B cell (primary cell): ENCODE measurements around the gene LILRB1.

Experiments used
- EZH2 ChIP-seq: IDR thresholded peaks from 2 replicates; pipeline ENCODE4 v1.6.1; 2012; ENCODE audit warnings: borderline replicate concordance, low read depth, mild to moderate bottlenecking, moderate library complexity, low read length; ENCODE audit not compliant: insufficient read depth, poor library complexity, severe bottlenecking
- TF ChIP-seq, protein P1 (sequence below): fragments of 200-600 bp; IDR thresholded peaks from one replicate; pipeline ENCODE4 v1.8.0; 2022; ENCODE audit warnings: antibody characterized with exemption, mild to moderate bottlenecking

DNA sequence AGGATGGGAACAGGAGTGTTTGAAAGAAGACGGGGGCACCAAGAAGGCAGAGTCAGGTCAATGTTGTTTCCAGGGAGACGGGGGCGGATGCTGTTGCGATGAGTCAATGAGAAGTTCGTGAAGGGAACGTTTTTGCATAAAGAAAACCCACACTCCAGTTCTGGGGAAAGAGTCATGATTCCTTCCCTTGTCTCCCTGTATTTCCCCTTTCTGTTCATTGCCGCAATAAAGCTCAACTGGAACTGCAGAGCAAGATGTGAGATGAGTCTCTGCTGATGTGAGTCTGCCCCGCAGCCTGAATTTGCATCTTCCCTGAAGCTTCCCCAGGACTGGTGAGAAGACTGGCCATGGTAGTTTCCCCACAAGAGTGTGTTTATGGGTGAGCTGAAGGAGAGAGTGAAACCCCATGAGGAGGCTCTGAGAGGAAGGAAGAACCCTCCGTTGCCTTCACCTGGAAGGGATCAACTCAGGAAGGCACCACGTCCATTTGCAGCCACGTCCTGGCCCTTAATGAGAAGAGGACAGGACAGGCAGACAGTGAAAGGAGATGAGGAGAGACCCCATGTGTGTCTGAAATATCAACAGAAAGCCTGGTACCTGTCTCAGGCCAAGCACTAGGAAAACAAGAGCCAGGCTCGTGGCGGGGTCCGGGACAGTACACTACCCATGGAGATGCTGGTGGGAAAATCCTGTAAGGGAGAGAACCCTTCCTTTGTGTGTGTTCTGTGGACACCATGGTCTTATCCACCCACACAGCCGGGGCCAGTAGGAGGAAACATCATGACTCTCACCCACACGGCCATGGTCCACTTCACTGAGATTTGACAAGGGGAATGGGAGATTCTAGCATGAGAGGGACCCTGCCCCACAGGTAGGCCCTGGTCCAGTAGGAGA lies 23.1 kb upstream of the LILRB1 start:
- TF ChIP-seq, protein P1, sequence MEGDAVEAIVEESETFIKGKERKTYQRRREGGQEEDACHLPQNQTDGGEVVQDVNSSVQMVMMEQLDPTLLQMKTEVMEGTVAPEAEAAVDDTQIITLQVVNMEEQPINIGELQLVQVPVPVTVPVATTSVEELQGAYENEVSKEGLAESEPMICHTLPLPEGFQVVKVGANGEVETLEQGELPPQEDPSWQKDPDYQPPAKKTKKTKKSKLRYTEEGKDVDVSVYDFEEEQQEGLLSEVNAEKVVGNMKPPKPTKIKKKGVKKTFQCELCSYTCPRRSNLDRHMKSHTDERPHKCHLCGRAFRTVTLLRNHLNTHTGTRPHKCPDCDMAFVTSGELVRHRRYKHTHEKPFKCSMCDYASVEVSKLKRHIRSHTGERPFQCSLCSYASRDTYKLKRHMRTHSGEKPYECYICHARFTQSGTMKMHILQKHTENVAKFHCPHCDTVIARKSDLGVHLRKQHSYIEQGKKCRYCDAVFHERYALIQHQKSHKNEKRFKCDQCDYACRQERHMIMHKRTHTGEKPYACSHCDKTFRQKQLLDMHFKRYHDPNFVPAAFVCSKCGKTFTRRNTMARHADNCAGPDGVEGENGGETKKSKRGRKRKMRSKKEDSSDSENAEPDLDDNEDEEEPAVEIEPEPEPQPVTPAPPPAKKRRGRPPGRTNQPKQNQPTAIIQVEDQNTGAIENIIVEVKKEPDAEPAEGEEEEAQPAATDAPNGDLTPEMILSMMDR, result no peak
- no peak for TF ChIP-seq EZH2
